ENCODE results near the gene ATF5.
"Not testable (repeated sequence)": the region's sequence is repeated elsewhere in the genome, so short reads cannot be mapped to it uniquely, and the experiment has no call there.

ATF5 gene

DNA sequence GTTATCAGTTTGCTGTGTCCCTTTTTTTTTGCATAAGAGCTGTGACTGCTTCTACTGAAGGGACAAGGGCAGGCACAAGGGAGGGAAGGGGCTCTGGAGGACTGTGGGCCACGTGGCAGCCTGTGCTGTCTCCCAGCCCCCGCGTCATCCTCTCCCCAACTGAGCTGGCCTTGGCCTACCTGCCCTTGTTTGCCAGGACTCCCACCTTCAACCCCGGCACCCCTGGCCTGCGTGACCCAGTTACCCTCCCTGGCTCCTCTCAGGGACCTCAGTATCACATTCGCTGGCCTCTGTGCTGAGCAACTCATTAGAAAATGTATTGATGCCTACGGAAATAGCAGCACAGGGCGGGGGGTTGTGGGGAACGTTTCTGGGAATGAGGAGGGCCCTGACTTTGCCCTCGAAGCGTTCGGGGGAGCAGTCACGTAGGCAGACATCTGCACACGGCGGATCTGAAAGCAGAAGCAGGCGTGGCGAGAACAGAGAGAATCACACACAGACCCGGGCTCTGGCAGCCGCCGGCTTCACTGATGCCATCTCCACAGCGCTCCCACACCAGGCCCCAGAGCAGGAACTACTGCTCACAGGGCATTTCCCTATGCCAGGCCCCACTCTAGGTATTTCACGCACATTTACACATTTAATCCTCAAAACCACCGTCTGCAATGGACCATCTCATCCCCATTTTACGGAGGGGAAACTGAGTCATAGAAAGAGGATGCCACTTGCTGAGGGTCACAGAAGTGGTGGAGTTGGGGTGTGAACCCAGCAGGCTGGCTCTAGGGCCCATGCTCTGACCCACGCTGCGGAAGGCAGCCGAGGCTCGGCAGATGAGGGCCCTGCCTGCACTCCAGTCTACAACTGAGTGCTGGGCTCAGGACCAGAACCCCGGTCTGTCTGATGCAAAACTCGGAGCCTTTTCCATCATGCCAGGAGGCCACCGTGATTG lies 5.7 kb upstream of the ATF5 start:
- no peak for DNase-seq (ENCODE audit: low read depth, low spot score)

DNA sequence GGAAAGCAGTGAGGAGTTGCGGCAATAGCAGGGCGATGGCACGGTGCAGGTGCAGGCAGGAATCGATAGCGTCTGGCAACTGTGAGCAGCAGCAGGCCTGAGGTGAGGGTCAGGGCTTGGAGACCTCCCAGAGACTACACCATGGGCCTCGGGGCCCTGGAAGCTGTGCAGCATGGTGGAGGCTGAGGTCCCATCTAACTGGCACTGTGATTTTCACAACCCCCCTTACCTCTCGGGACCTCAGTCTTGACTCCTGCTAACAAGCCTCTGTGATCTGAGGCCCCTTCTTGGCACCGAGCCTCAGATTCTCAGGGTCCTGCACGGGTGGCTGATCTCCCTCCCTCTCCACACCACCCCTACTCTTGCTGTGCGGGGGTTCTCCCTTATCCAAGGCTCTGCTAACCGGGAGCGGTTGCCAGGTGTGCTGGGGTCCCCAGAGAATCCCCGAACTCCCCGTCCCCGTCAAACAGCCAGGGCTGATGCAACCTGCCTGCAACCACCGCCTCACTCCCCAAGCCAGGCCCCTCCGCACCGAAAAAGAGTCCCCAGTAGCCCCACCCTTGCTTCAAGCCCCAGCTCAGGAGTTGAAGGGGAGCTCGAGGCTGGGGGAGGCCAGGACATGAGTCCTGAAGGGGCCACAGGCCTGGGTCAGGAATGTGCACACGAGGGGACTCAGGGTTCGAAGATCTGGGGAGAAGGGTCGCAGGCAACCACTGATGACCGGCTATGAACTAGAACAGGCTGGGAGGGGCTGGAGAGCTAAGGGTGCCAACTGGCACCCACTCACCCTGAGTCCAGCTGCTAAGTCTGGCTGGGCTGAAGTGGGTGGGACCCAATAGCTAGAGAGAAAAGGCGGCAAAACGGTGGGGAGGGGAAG lies 4.8 kb upstream of the ATF5 start:
- DNase-seq (ENCODE audit: low read depth, low spot score) = no peak

DNA sequence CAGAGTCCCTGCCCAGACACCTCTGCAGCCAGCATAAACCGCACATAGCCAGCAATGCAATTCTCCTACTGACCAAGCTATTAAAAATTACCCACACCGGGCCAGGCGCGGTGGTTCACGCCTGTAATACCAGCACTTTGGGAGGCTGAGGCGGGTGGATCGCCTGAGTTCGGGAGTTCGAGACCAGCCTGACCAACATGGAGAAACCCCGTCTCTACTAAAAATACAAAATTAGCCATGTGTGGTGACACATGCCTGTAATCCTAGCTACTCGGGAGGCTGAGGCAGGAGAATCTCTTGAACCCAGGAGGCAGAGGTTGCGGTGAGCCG lies 4.2 kb upstream of the ATF5 start:
- DNase-seq (ENCODE audit: low read depth, low spot score) = not testable (repeated sequence)

DNA sequence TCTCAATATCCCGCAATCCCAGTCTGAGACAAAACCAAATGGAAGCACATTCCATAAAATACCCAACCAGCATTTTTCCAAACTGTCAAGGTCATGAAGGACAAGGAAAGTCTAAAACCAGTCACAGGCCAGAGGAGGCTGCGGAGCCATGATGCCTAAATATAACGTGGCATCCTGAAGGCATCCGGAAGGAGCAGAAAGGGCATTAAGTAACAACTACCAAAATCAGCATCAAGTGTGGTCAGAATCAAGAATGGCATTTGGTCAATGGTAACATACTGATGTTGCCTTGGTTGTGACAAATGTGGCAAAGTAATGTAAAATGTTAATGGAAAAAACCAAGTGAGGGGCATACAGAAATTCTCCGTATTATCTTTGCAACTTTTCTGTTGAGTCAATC lies 3.5 kb upstream of the ATF5 start:
- DNase-seq (ENCODE audit: low read depth, low spot score) = no peak

DNA sequence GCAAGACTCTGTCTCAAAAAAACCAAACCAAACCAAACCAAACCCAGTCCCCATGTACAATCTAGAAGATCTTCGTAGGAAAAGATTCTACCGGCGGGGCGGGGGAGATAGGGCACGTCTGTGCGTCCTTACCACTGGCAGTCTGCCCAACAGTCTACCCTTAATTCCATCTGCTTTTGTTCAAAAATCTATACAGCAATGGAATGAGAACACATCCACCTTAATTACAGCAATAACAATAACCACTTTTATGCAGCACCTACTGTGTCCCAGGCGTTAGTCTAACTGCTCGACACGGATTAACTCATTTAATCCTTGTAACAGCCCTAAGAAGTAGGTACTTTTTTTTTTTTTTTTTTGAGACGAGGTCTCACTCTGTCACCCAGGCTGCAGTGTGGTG lies 2.5 kb upstream of the ATF5 start:
- no peak for DNase-seq (ENCODE audit: low read depth, low spot score)

DNA sequence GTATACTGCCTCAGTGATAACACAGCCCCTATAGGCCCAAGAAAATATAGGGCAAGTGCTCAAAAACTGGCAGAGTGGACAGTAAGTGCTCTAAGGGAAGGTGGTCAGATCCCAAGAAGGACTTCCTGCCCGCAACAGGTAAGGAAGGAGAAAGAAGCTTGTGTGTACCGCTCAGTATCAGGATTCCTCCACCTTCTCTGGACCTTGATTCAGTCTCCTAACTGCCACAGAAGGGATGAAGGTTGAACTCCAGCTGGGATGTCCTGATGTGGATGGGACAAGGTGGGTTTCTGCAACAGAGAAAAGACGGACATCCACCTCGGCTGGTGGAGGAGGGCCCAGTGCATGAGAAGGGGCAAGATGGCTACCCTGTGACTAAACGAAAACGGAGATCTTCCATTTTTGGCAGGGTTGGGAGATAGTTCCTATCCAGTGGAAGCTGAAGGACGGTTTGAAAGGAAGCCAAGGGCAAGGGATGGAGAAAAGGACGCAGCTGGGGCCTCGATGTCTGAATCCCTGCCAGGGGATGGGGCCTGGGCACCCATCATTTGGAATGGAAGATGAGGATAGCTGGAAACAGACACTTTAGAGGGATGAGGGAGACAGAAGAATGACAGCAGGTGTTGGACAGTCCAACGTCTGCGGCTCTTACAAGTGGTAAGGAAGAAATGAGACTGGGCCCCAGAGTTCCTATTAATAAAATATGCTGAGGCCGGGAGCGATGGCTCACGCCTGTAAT lies 1.3 kb upstream of the ATF5 start:
- no peak for DNase-seq (ENCODE audit: low read depth, low spot score)

DNA sequence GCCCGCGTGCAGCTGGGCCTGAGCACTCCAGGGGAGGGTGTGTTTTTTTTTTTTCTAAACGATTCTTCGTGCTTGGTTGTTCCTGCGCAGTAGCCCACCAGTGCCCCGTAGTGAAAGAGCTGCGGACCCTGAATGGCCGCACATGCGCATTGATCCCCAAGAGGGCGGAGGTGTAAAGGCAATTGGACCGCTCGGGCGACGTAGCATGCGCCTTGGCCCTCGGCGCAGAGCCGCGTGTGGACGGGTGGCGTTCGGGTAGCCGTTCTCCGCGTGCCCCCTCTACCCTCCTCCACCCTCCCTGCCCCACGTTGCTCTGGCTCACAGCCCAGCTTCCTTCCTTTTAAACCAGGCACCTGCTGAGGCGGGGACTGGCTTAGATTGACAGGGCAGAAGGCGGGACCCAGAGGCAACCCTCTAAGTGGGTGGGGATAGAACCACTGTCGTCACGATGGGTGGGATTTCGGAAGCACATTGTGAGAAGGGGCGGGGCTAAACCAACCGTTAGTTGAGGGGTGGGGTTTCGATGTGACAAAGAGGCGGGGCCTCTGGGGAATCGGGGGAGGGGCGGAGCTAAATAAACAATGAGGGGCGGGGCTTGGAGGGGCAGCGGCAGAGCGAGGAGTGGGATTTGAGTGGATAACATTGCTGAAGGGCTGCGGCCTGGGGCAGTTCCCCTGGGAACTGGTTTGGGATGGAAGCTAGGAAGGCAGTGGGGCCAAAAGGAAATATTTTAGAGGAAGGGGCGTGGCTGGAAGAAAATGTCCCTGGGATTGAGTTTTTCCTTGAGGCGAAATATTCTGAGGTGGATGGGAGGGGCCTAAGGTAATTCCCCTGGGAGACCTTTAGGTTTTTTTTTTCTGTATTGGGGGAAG lies 842 bp downstream of the ATF5 start:
- peak; percentile 97 for DNase-seq (ENCODE audit: low read depth, low spot score)

DNA sequence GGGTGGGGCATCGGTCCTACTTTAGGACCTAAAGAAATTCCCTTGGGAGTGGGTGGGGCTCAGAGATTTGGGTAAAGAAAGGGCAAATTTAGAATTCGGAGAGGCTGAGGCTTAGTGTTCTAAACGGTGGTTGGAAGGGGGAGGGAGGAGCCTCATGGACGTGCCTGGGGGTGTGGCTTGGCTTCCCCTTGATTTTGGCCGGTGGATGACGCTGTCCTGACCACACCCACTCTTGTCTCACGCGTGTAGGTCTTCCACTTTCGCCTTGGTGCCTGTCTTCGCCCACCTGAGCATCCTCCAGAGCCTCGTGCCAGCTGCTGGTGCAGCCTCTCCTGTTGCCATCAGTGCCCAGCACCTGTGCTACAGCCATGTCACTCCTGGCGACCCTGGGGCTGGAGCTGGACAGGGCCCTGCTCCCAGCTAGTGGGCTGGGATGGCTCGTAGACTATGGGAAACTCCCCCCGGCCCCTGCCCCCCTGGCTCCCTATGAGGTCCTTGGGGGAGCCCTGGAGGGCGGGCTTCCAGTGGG lies 1.5 kb downstream of the ATF5 start:
- no peak for DNase-seq (ENCODE audit: low read depth, low spot score)

DNA sequence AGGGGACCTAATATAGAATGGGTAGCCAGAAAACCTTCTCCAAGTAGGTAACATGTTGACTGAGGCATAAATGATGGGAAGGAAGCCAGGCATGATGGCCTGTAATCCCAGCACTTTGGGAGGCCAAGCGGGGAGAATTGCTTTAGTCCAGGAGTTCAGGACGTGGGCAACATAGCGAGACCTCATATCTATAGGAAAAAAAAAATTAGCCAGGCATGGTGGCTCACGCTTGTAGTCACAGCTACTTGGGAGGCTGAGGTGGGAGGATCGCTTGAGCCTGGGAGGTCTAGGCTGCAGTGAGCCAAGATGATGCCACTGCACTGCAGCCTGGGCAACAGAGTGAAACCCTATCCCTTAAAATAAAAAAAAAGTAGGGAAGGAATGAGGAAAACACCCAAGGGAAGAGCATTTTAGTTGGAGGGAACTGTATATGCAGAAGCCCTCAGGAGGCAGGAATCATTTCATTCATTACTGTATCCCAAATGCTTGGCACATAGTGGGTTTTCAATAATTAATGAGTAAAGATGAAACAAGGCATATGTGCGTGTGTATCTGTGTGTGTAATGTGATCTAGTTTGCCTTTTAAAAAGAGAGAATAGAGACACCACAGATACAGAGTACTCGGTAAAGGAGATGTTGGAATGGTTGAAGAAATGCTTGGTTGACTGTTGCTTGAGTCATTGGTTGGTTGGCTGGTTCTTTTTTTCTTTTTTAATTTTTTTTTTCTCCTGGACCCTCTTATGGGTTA lies 2.5 kb downstream of the ATF5 start:
- DNase-seq (ENCODE audit: low read depth, low spot score) = no peak

DNA sequence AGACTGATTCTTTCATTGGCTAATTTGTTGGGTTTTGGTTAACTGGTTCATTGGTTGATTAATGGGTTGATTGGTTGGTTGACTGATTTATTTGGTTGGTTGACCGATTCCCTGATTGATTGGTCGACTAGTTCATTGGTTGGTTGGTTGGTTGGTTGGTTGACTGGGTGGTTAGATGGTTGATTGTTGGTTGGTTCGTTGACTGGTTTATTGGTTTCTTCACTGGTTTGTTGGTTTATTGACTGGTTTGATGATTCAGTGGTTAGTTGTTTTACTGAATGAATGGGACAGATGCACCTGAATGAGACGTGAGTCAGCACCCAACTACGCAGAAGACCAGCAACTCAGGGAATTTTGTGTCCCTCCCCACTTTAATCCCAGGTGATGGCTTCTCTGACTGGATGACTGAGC lies 3.0 kb downstream of the ATF5 start:
- no peak for DNase-seq (ENCODE audit: low read depth, low spot score)

DNA sequence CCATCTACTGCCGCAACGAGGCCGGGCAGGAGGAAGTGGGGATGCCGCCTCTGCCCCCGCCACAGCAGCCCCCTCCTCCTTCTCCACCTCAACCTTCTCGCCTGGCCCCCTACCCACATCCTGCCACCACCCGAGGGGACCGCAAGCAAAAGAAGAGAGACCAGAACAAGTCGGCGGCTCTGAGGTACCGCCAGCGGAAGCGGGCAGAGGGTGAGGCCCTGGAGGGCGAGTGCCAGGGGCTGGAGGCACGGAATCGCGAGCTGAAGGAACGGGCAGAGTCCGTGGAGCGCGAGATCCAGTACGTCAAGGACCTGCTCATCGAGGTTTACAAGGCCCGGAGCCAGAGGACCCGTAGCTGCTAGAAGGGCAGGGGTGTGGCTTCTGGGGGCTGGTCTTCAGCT lies 3.7 kb downstream of the ATF5 start:
- no peak for DNase-seq (ENCODE audit: low read depth, low spot score)

DNA sequence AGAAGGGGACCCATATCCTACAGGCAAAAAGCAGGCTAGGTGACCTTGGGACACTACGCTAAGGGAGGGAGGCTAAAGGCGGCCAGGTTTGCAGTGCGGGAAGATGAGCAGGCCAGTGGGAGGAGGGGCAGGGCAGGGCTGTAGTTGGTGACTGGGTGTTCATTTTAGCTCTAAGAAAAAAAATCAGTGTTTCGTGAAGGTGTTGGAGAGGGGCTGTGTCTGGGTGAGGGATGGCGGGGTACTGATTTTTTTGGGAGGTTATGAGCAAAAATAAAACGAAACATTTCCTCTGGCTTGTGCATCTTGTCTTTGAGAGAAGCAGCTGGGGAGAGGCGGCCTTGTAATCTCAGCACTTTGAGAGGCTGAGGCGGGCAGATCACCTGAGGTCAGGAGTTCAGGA lies 4.6 kb downstream of the ATF5 start:
- no peak for DNase-seq (ENCODE audit: low read depth, low spot score)

DNA sequence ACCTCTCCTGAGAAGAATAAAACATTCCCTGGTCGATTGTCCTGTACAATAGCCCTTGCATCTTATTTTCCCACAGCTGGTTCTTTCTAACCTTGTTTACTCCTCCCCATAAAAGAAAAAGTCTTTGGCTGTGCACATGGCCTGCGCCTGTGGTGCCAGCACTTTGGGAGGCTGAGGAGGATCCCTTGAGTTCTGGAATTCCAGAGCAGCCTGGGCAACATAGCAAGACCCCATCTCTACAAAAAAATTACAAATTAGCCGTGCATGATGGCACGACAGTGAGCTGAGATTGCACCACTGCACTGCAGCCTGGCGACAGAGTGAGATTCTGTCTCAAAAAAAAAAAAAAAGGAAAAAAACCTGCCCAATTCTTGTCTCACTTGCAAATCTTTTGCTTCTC lies 7.5 kb downstream of the ATF5 start:
- DNase-seq (ENCODE audit: low read depth, low spot score) = no peak

DNA sequence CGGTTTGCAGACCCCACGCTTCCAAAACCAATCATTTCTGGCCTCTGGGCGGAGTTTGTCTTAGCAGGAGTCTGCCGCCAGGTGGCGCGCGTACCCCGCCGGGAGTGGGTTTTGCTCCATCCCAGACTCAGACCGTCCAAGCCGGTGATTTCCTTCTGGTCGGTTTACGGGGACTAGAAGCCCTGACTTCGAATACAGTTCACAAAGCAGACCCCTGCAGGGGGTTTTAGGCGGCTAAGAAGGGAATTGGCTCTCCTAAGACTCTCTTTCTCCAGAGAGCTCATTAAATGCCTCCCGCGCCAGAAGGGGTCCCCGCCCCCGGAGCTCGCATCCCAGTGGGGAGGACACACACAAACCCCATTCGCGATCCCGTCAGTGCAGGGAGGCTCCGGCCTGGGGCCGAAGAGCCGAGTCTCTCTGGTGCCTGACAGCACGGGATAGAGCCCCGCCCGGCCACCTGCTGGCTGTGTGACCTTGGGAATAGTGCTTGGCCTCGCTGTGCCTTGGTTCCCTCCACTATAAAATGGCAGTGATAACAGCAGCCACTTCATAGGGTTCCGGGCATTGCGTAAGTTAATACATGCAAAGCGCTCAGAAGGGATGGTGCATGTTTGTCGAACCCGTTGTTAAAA lies 8.9 kb downstream of the ATF5 start:
- peak; percentile 91 for DNase-seq (ENCODE audit: low read depth, low spot score)

DNA sequence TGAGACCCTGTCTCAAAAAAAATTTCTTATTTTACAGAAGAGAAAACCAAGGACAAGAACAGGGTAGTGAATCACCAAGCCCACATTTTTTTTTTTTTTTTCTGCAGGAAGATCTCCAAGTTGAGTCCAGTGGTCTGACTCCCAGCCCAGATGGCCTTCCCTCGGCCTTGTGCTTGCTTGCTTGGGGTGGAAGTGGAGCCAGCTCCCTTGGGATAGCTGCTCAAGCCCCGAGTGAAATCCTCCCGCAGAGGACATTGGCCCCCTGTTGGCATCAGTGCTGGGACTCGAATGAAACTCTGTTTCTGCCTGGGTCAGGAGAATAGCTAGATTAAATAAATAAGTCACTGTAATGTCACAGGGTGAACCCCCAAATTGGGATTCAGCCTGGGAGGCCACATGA lies 9.7 kb downstream of the ATF5 start:
- no peak for DNase-seq (ENCODE audit: low read depth, low spot score)

DNA sequence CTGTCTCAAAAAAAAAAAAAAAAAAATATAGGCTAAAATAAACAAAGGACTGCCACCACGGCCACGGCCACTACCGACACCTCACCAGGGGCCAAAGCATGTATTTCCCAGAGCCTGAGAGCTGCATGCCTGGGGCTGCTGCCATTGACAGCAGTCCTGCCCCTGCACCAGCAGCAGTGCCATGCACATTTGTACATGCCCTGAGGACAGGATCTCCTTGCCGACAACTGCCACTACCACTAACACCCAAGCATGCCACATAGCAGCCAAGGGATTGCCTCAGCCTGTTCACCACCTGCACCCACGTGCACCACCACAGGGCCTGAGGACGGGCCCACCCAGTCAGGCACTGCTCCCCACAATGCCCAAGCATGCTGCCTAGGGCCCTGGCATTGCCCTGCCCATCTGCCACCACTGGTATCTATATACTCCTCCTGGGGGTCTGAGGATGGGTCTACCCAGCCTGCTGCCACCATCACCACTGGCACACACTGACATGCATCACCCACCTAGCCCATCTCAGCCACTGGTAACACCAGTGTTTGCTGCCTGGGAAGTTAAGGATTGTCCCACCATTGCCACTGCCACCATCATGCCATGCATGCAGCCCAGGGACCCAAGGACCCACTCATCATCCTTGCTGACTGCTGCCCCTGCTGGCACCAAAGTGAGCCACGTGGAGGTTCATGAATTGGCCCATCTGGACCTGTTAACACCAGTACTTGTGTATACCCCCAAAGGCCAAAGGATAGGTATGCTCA lies 10.9 kb downstream of the ATF5 start:
- no peak for DNase-seq (ENCODE audit: low read depth, low spot score)

DNA sequence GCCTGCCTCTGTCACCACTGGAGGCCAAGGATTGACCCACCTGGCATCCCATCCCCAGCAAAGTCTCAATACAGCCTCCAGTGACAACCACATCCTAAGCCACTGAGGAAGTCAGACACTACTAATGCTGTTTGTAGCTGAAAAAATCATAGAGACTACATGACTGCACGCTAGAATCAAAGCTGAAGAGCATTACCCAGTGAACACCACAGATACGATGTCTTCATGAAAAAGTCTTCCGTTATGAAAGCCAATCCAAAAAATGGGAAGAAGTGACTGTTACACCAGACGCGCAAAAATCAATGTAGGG lies 11.4 kb downstream of the ATF5 start:
- no peak for DNase-seq (ENCODE audit: low read depth, low spot score)

DNA sequence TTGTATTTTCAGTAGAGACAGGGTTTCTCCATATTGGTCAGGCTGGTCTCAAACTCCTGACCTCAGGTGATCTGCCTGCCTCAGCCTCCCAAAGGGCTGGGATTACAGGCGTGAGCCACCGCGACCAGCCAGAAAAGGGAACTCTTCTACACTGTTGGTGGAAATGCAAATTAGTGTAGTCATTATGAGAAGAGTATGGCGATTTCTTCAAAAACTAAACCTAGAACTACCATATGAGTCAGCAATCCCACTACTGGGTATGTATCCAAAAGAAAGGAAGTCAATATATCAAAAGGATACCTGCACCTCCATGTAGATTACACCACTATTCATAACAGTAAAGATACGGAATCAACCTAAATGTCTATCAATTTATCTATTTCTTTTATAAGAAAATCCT lies 15.6 kb downstream of the ATF5 start:
- DNase-seq (ENCODE audit: low read depth, low spot score) = not testable (repeated sequence)

DNA sequence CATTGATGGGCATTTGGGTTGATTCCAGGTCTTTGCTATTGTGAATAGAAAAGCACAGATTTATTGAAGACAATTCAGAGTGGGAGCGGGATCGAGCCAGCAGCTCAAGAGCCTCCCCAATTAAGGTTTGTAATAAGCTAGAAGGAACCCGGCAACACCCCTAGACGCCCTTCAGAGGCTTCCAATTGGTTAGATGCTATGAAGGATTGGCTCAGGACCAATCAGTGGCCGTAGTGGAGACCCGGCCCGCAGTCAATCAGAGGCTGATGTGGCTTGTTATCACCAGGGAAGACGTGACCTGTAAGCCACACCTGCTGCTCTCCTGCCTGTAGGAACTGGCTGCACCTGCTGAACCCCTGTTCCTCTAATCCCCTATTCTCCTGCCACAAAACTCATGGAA lies 17.4 kb downstream of the ATF5 start:
- DNase-seq (ENCODE audit: low read depth, low spot score) = no peak
